ENCODE data around the gene CKAP2L. TPM values are rescaled to one million over a fixed set of nuclear protein-coding genes. Genes with fewer than 3 reads are reported as not detected.

The CKAP2L gene
- total and polyA plus RNA-seq, 9 of the 15 experiments (the other 6 are each of a cell fraction or from before 2014, with no cell fraction given) = 10.4 to 21.9 (median 14.2) TPM

- intact Hi-C loops (cut with micrococcal nuclease) = no loop called here
- peaks cover 29% of the 10 kb centered on the region for H3K79me2 ChIP-seq (ENCODE audit: control insufficient read depth, insufficient read depth, low read length)
- DNase-seq (ENCODE audit: extremely low read depth in 1 of 4, low spot score in 3 of 4) = no peak
Observed at GRCh38 chr2:112760149-112760548, 4.3 kb downstream of the CKAP2L start.

More at GRCh38 chr2:112760149-112760548, 4.3 kb downstream of the CKAP2L start:
- in situ Hi-C loops (cut with MboI) = no loop called here
- no peak overlapping the region for H2AFZ ChIP-seq (ENCODE audit: low read depth, low read length)
- TF ChIP-seq, protein P1, sequence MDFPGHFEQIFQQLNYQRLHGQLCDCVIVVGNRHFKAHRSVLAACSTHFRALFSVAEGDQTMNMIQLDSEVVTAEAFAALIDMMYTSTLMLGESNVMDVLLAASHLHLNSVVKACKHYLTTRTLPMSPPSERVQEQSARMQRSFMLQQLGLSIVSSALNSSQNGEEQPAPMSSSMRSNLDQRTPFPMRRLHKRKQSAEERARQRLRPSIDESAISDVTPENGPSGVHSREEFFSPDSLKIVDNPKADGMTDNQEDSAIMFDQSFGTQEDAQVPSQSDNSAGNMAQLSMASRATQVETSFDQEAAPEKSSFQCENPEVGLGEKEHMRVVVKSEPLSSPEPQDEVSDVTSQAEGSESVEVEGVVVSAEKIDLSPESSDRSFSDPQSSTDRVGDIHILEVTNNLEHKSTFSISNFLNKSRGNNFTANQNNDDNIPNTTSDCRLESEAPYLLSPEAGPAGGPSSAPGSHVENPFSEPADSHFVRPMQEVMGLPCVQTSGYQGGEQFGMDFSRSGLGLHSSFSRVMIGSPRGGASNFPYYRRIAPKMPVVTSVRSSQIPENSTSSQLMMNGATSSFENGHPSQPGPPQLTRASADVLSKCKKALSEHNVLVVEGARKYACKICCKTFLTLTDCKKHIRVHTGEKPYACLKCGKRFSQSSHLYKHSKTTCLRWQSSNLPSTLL (IDR thresholded peaks at IDR 0.05) = no peak
- TF ChIP-seq POLR2AphosphoS2 (IDR thresholded peaks at IDR 0.05; ENCODE audit: low read length) (no peak), TFE3 (CRISPR knock-in tag; IDR thresholded peaks at IDR 0.05) (no peak), BCOR (IDR thresholded peaks at IDR 0.05) (0 out of 2 replicates have a peak, but pooled peaks have one; percentile 37), ATF1 (CRISPR knock-in tag; IDR thresholded peaks at IDR 0.05) (no peak), ATF1 (tag; IDR thresholded peaks at IDR 0.05) (no peak), ESRRA (IDR thresholded peaks at IDR 0.05; ENCODE audit: borderline replicate concordance, low read depth) (peak; percentile 95), RBM25 (IDR thresholded peaks at IDR 0.05; ENCODE audit: low read depth, low read length, severe bottlenecking) (peak; percentile 93), KDM1A (IDR thresholded peaks at IDR 0.05) (peak in 1 of 2 experiments; percentile 51; a peak in 1 of 4 replicates)
- CTCF ChIA-PET (ENCODE audit: low intra/inter-chr PET ratio) = no interaction called here
- POLR2A ChIA-PET = interaction anchor here (0.8 kb wide), 1 partner anchor 175 kb away, joined by 3 read pairs; no protein-coding TSS in a partner anchor
- H3K9me1 ChIP-seq (ENCODE audit: control insufficient read depth, insufficient read depth, low read length) = no peaks in the 10 kb centered on the region
- H4K20me1 ChIP-seq (replicated peaks; ENCODE audit: control insufficient read depth, insufficient read depth, low read length) = no peaks in the 10 kb centered on the region
- 93% methylated on average over 1 of the region's 1 CpG for WGBS (ENCODE audit: insufficient coverage, low coverage, missing lambda C conversion rate)
- no peak overlapping the region for H3K9ac ChIP-seq (ENCODE audit: insufficient read depth in 1 of 2, low read depth in 2 of 2, low read length in 2 of 2)
- H3K9me3 ChIP-seq (replicated peaks; ENCODE audit: control insufficient read depth, insufficient read depth, low read depth, low read length) = no peaks in the 10 kb centered on the region
- ATAC-seq = no peak
- no peak overlapping the region for H3K4me3 ChIP-seq
- H3K27me3 ChIP-seq (ENCODE audit: control insufficient read depth in 2 of 2, insufficient read depth in 2 of 2, low read length in 2 of 2) = no peaks in the 10 kb centered on the region
- BruUV-seq (replicated peaks) = no TSS peak
- H3K4me1 ChIP-seq (replicated peaks in 1 of 2; ENCODE audit: control insufficient read depth in 2 of 2, insufficient read depth in 2 of 2, low read length in 2 of 2) = peaks cover 10 to 14% of the 10 kb centered on the region in 2 experiments; a peak in 3 of 5 replicates
- H3K27ac ChIP-seq (ENCODE audit: extremely low read depth, low read depth, low read length) = no peak overlapping the region
- H3K4me2 ChIP-seq (ENCODE audit: insufficient read depth, low read length) = no peak overlapping the region
- peaks cover 69% of the 10 kb centered on the region for H3K36me3 ChIP-seq (ENCODE audit: control insufficient read depth, insufficient read depth, low read length)
- FAIRE-seq = no peak
